ENCODE results near the gene SENP1.

The SENP1 gene

GRCh38 chr12:48017921-48018617, 87.8 kb downstream of the SENP1 start:
- Histone ChIP-seq H3K4me1 (ENCODE audit: control insufficient read depth, insufficient read depth, low read length, unreplicated experiment) (no peaks in the 10 kb centered on the region), H3K79me2 (ENCODE audit: control insufficient read depth, insufficient read depth, low read length, unreplicated experiment) (no peaks in the 10 kb centered on the region), H3K36me3 (ENCODE audit: insufficient read depth, low read length) (no peaks in the 10 kb centered on the region), H3K4me3 (ENCODE audit: low read depth, low read length) (no peak overlapping the region), H2AFZ (ENCODE audit: low read length, unreplicated experiment) (no peak overlapping the region), H3K27ac (ENCODE audit: low read depth, low read length) (no peak overlapping the region), H3K27me3 (ENCODE audit: insufficient read depth, low read length) (peaks cover 90% of the 10 kb centered on the region)

DNA sequence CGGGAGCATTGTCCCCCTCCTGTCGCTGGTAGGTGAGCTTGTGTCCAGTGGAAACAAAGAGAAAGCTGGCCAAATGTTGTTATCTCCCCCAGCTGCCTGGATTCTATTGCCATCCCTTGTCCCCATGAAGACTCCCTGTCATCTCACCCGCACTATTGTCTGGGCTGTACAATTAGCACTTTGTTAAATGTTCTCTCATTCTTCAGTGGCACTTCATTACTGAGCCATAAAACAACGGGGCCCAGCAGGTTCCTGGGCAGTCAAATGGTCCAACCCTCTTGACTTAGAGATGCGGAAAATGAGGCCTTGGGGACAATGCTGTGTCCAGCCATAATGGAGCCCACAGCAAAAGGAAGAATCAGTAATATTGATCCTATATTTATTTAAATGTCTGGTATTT, 88.4 kb downstream of the SENP1 start:
- H3K27me3 ChIP-seq (ENCODE audit: insufficient read depth, low read length), result peaks cover 89% of the 10 kb centered on the region
- H3K4me3 ChIP-seq (ENCODE audit: low read depth, low read length), result no peak overlapping the region
- H2AFZ ChIP-seq (ENCODE audit: low read length, unreplicated experiment), result no peak overlapping the region
- H3K36me3 ChIP-seq (ENCODE audit: insufficient read depth, low read length), result no peaks in the 10 kb centered on the region
- no peaks in the 10 kb centered on the region for H3K79me2 ChIP-seq (ENCODE audit: control insufficient read depth, insufficient read depth, low read length, unreplicated experiment)
- H3K27ac ChIP-seq (ENCODE audit: low read depth, low read length), result no peak overlapping the region
- H3K4me1 ChIP-seq (ENCODE audit: control insufficient read depth, insufficient read depth, low read length, unreplicated experiment), result no peaks in the 10 kb centered on the region

DNA sequence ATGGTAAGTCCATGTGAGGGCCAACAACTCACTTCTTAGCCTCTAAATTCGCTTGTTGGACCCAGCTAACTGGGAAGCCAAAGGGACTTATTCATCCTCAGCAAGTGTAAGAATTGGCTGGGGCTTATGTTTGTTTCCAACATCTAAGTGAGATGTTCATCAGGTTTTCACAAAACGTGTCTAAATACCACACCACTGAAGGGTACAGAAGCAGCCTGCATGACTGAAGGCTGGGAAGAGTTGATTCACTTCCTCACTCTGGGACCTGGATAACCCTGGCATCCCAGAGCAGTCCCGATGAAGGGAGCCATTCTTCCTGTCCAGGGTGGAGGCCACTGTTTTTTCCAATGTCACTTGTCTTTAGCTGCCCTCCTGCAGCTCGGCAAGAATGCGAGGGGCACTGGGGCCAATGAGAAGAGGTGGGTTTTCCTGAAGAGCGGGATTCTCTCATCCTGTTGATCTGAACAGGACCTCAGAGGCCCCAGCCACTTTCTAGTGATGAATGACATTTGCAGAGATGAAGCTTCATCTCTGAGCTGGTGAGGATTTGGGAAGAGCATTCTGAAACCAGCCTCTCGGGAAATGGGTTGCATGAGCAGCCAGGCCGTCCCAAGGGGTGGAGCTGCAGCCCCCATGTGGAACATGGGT, 89.4 kb downstream of the SENP1 start:
- H3K27ac ChIP-seq (ENCODE audit: low read depth, low read length), result no peak overlapping the region
- no peaks in the 10 kb centered on the region for H3K79me2 ChIP-seq (ENCODE audit: control insufficient read depth, insufficient read depth, low read length, unreplicated experiment)
- H3K36me3 ChIP-seq (ENCODE audit: insufficient read depth, low read length), result no peaks in the 10 kb centered on the region
- H3K4me3 ChIP-seq (ENCODE audit: low read depth, low read length), result no peak overlapping the region
- no peak overlapping the region for H2AFZ ChIP-seq (ENCODE audit: low read length, unreplicated experiment)
- H3K27me3 ChIP-seq (ENCODE audit: insufficient read depth, low read length), result peaks cover 85% of the 10 kb centered on the region
- no peaks in the 10 kb centered on the region for H3K4me1 ChIP-seq (ENCODE audit: control insufficient read depth, insufficient read depth, low read length, unreplicated experiment)

- Histone ChIP-seq H3K4me3 (ENCODE audit: low read depth, low read length) (no peak overlapping the region), H3K79me2 (ENCODE audit: control insufficient read depth, insufficient read depth, low read length, unreplicated experiment) (no peaks in the 10 kb centered on the region), H3K4me1 (ENCODE audit: control insufficient read depth, insufficient read depth, low read length, unreplicated experiment) (no peaks in the 10 kb centered on the region), H2AFZ (ENCODE audit: low read length, unreplicated experiment) (no peak overlapping the region), H3K27ac (ENCODE audit: low read depth, low read length) (no peak overlapping the region), H3K27me3 (ENCODE audit: insufficient read depth, low read length) (peaks cover 86% of the 10 kb centered on the region), H3K36me3 (ENCODE audit: insufficient read depth, low read length) (no peaks in the 10 kb centered on the region)
These were observed 89.9 kb downstream of the SENP1 start for GRCh38 chr12:48015954-48016353.

- Histone ChIP-seq H3K4me3 (ENCODE audit: low read depth, low read length) (no peak overlapping the region), H3K27ac (ENCODE audit: low read depth, low read length) (no peak overlapping the region), H3K36me3 (ENCODE audit: insufficient read depth, low read length) (no peaks in the 10 kb centered on the region), H2AFZ (ENCODE audit: low read length, unreplicated experiment) (no peak overlapping the region), H3K4me1 (ENCODE audit: control insufficient read depth, insufficient read depth, low read length, unreplicated experiment) (no peaks in the 10 kb centered on the region), H3K79me2 (ENCODE audit: control insufficient read depth, insufficient read depth, low read length, unreplicated experiment) (no peaks in the 10 kb centered on the region), H3K27me3 (ENCODE audit: insufficient read depth, low read length) (peaks cover 88% of the 10 kb centered on the region)
These were observed 90.8 kb downstream of the SENP1 start for GRCh38 chr12:48015129-48015528.

- no peaks in the 10 kb centered on the region for H3K79me2 ChIP-seq (ENCODE audit: control insufficient read depth, insufficient read depth, low read length, unreplicated experiment)
- H3K36me3 ChIP-seq (ENCODE audit: insufficient read depth, low read length), result no peaks in the 10 kb centered on the region
- no peak overlapping the region for H3K27ac ChIP-seq (ENCODE audit: low read depth, low read length)
- H3K4me1 ChIP-seq (ENCODE audit: control insufficient read depth, insufficient read depth, low read length, unreplicated experiment), result no peaks in the 10 kb centered on the region
- peaks cover 89% of the 10 kb centered on the region for H3K27me3 ChIP-seq (ENCODE audit: insufficient read depth, low read length)
- H3K4me3 ChIP-seq (ENCODE audit: low read depth, low read length), result no peak overlapping the region
- H2AFZ ChIP-seq (ENCODE audit: low read length, unreplicated experiment), result no peak overlapping the region
These were observed 92.6 kb downstream of the SENP1 start for GRCh38 chr12:48013287-48013686.

DNA sequence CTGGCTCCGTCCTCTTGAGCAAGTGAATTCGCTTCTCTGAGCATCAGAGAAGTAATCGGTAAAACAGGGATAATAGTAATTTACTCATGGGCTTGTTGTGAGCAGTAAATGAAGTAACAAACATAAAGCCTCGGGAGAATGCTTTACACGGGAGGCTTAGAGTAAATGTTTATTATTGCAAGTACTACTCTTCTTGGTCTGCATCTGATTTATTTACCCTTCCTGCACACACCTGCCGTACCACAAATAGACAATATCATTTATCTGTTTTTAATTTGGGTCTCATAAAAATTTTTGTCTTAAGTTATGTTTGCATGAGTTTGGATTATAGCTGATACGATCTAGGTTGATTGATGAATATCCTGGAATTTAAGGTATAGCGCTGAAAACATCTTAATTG, 93.8 kb downstream of the SENP1 start:
- Histone ChIP-seq H3K36me3 (ENCODE audit: insufficient read depth, low read length) (no peaks in the 10 kb centered on the region), H3K4me3 (ENCODE audit: low read depth, low read length) (no peak overlapping the region), H3K27me3 (ENCODE audit: insufficient read depth, low read length) (peaks cover 88% of the 10 kb centered on the region), H3K27ac (ENCODE audit: low read depth, low read length) (no peak overlapping the region), H2AFZ (ENCODE audit: low read length, unreplicated experiment) (no peak overlapping the region), H3K4me1 (ENCODE audit: control insufficient read depth, insufficient read depth, low read length, unreplicated experiment) (no peaks in the 10 kb centered on the region), H3K79me2 (ENCODE audit: control insufficient read depth, insufficient read depth, low read length, unreplicated experiment) (no peaks in the 10 kb centered on the region)

GRCh38 chr12:48010366-48010970, 95.4 kb downstream of the SENP1 start:
- Histone ChIP-seq H3K4me3 (ENCODE audit: low read depth, low read length) (no peak overlapping the region), H3K27ac (ENCODE audit: low read depth, low read length) (no peak overlapping the region), H3K79me2 (ENCODE audit: control insufficient read depth, insufficient read depth, low read length, unreplicated experiment) (no peaks in the 10 kb centered on the region), H3K36me3 (ENCODE audit: insufficient read depth, low read length) (no peaks in the 10 kb centered on the region), H3K27me3 (ENCODE audit: insufficient read depth, low read length) (peaks cover 90% of the 10 kb centered on the region), H3K4me1 (ENCODE audit: control insufficient read depth, insufficient read depth, low read length, unreplicated experiment) (no peaks in the 10 kb centered on the region), H2AFZ (ENCODE audit: low read length, unreplicated experiment) (no peak overlapping the region)

DNA sequence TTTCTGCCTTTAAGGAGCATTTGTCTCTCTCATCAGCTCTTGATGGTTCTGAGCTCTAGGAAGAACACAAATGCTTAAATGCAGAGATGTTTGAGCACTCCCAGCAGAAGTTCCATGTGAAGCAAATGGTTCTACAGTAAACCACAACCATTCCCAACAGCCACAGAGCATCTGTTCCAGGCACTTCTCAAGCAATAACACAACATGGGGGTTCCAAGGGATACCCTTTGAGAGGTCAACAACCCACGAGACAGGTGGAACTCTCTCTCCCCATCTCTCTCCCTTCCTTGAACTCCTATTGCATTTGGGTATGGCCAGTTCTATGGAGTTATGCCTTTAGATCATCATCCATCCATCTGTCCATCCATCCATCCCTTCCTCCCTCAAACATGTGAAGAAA, 96.4 kb downstream of the SENP1 start:
- peaks cover 90% of the 10 kb centered on the region for H3K27me3 ChIP-seq (ENCODE audit: insufficient read depth, low read length)
- no peak overlapping the region for H3K4me3 ChIP-seq (ENCODE audit: low read depth, low read length)
- H3K36me3 ChIP-seq (ENCODE audit: insufficient read depth, low read length), result no peaks in the 10 kb centered on the region
- no peak overlapping the region for H2AFZ ChIP-seq (ENCODE audit: low read length, unreplicated experiment)
- H3K79me2 ChIP-seq (ENCODE audit: control insufficient read depth, insufficient read depth, low read length, unreplicated experiment), result no peaks in the 10 kb centered on the region
- H3K27ac ChIP-seq (ENCODE audit: low read depth, low read length), result no peak overlapping the region
- H3K4me1 ChIP-seq (ENCODE audit: control insufficient read depth, insufficient read depth, low read length, unreplicated experiment), result no peaks in the 10 kb centered on the region

DNA sequence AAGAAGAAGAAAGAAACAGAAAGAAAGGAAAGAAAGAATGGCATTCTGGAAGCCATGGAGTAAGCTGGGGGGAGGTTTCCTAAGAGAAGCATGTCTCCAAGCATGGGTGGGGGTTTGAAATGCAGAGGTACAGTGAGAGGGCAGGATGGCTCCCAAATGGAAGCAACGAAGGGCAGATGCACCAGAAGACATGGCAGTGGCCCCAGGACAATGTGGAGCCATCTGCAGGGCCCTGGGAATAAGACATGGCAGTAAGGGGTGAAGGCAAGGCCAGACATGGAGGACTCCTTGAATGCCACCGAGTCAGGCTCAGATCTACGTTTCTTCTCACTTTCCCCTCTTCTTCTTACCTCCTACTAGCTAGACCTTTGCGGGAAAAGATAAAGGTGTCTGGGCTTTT, 96.9 kb downstream of the SENP1 start:
- Histone ChIP-seq H3K36me3 (ENCODE audit: insufficient read depth, low read length) (no peaks in the 10 kb centered on the region), H3K27me3 (ENCODE audit: insufficient read depth, low read length) (peaks cover 90% of the 10 kb centered on the region), H3K4me3 (ENCODE audit: low read depth, low read length) (no peak overlapping the region), H3K27ac (ENCODE audit: low read depth, low read length) (no peak overlapping the region), H3K4me1 (ENCODE audit: control insufficient read depth, insufficient read depth, low read length, unreplicated experiment) (no peaks in the 10 kb centered on the region), H3K79me2 (ENCODE audit: control insufficient read depth, insufficient read depth, low read length, unreplicated experiment) (no peaks in the 10 kb centered on the region), H2AFZ (ENCODE audit: low read length, unreplicated experiment) (no peak overlapping the region)

GRCh38 chr12:48008349-48008748, 97.5 kb downstream of the SENP1 start:
- Histone ChIP-seq H3K27me3 (ENCODE audit: insufficient read depth, low read length) (peaks cover 90% of the 10 kb centered on the region), H3K36me3 (ENCODE audit: insufficient read depth, low read length) (no peaks in the 10 kb centered on the region), H3K27ac (ENCODE audit: low read depth, low read length) (no peak overlapping the region), H3K4me1 (ENCODE audit: control insufficient read depth, insufficient read depth, low read length, unreplicated experiment) (no peaks in the 10 kb centered on the region), H3K4me3 (ENCODE audit: low read depth, low read length) (no peak overlapping the region), H3K79me2 (ENCODE audit: control insufficient read depth, insufficient read depth, low read length, unreplicated experiment) (no peaks in the 10 kb centered on the region), H2AFZ (ENCODE audit: low read length, unreplicated experiment) (no peak overlapping the region)
